Activated CD8-positive, alpha-beta memory T cell treated with anti-CD3 and anti-CD28 coated beads, Interleukin-2, amount 50 U/mL, for 1 hour (primary cell): ENCODE data around the gene STARD10.

Experiments
- DNase-seq: peaks from one replicate; pipeline ENCODE4 v3.0.0-alpha.2; 2020; ENCODE audit errors: extremely low read depth

Gene STARD10

DNA sequence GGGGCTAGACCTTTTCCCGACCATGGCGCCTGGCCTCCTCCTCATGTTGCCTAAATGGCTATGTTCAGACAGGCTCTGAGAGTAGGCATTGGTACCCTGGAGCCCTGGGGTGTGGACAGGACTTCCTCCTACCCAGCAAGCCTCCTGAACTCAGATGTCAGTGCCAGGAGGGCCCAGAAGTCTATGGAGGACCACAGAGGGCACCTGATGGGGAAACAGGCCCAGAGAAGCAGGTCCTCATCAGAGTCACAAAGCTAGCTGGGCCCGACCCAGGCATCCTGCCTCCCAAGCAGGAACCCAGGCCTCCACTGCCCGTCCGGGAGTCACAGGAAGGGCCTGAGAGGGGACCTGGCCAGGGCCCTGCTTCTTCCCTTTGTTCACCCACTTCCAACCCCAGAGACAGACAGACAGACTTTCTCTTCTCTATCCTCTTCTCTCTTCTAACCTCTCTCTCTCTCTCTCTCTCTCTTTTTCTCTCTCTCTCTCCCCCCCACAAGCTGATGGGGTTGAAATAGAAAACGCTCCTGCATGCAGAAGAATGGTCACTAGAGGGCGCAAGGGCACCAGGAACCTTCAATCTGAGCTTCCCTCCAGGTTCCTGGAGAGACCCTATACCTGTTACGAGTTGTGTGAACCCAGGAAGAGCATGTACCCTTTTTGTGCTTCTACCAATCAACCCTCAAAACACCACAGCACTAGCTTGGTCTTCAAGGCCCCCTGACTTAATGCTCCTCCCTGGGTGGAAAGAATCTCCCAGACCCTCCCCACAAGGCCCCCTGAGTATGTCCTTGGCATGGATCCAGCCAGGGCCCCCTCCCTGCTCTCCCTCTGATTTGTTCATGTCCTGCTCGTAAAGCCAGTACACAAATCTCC is 68.8 kb downstream of the STARD10 start:
- DNase-seq: peak; percentile 59

DNA sequence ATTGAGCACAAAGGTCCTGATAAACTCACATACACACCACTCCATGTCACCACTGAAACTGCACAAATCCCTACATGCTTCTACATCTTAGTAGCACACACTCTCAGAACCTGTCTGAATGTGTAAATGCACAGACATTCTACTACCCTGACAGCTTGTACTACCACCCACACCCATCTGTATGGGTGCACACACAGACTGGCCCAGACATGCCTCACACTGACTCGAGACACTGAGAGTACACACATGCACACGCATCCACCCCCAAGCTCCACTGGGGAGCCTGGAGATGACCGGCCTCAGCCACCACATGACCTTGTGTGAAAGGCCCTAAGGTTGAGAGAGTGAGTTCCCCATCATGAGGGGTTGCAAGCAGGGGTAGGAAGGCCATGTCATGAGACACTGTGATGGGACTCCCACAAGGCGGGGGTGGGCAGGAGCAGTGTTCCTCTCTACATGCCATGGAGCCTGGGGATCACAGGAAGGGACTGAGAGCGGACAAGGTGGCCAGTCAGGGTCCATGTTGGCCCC is 69.8 kb downstream of the STARD10 start:
- no peak for DNase-seq

DNA sequence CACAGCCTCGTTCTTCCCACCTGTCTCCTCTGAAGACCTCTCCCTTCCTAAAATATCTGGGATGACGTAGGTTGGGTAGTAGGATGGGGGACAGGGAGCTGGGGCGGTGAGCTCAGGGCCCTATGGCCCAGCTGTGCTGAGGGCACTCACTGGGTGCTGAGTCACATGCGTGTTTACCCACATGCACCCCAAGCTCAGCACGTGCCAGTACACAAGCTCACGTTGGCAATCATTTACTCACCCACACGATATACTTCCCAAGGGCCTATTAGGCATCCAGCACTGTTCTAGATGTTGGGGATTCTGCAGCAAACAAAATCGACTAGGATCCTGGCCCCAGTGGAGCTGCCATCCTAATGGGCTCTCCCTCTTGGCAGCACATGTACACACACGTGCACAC is 70.3 kb downstream of the STARD10 start:
- no peak for DNase-seq

DNA sequence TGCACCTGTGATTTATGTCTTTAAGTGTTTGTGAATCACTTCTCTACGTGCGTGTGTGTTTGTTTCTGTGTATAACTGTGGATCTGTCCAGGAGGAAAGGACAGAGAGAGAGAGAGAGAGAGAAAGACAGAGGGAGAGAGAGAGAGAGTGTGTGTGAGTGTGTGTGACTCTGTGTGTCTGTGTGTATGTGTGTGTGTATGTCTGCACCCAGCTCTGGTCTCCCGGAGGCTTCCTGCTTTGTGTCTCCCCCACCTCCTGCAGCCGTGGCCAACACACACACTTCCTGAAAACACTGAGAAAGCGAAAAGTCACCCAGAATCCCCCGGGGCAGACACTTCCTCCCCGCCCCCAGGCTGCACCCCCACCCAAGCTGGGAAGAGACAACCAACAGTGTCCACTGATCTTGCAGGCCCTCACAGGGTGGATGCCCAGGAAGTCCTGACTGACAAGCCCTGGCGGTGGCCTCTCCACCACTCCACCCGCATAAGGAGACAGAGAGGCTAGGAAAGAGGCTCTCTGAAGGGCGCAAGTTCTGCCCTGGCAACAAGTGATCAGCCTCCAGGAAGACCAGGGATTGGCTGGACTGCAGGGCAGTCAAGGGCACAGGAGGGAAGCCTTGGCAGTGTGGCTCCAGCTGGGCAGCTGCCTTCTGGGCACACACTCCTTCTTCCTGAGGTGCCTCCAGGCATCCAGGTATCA is 71.6 kb downstream of the STARD10 start:
- DNase-seq: peak; percentile 64

DNA sequence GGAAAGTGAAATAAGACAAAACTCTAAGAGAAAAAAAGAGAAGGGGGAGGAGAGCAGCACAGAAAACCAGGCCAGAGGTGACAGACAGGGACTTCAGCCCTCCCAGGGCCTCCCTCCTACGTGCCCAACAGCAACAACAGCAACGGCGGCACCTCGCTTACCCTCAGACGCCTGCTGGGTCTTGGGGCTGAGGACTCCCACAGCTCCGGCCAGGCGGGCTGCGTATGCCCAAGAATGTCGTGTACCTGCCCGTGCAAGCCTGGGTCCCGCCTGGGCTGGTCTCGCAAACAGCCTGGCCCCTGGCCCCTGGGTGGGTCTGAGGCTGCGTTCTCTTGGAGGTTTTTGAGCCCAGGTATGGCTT is 72.2 kb downstream of the STARD10 start:
- no peak for DNase-seq

DNA sequence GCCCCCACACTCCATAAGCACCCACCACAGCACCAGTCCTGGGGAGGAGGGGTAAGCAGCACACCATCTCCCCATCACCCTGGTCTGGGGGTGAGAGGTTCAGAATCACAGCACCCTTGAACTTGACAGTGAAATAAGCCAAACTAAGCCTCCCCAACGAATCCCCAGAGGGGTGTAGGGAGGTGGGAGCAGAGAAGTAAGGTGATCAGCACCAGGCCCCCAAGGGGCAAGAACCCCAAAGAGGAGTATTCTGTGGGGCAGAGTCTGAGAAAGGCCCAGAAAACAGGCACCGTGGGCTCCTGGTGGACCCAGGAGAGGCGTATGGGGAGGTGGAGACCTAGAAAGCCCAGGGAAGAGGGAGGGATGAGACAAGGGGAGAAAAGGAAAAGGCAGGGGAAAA is 72.6 kb downstream of the STARD10 start:
- DNase-seq: no peak

DNA sequence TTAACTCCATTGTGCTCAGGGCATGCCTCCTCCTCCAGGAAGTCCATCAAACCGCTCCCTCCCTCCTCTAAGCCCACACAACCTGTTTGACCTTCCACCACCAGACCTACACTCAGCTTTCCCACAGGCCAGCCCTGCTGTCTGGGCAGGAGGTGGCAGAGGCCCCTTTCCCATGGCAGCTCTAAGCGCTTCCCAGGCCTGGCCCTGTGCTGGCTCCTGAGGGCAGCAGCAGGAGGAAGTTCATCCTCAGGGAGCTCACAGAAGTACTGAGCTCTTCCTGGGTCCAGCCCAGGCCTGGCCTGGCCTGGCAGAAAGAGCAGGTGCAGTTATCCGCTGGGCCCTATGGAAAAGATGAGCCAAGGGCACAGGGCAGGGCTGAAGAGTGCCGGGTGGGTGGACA is 73.1 kb downstream of the STARD10 start:
- no peak for DNase-seq

DNA sequence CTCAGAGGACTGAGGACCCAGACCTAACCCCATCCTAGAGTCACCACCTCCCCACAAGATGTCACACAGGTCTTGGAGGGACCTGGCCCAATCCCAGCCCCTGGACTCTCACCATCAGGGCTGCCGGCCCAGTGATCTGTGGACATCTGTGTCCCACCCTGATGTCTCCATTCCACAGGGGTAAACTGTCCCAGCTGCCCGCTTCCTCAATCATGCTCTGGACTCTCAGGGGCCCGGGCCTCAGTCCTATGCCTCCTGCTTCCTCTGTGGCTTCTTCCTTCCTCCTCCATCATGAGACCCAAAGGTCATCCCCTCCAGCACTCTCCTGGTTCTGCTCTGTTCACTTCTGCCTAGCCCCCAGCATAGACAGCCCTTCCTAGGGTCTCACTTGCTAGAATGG is 73.8 kb downstream of the STARD10 start:
- no peak for DNase-seq

DNA sequence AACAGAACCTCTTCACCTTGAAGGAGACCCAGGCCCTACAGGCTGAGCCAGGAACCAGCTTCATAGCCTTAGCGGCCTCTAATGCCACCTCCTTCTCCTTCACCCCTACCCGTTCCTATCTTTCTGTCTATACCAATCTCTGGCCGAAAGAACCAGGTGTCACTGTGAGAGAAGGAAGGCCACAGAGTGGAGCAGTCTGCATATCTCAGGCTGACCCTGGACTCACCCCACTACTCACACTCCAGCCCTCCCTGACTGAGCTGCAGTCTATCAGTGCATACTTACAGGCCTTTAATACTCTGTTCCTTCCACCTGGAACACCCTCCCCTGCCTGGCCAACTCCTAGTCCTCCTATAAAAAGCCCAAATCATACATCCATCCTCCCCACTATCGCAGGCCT is 74.3 kb downstream of the STARD10 start:
- DNase-seq: no peak

DNA sequence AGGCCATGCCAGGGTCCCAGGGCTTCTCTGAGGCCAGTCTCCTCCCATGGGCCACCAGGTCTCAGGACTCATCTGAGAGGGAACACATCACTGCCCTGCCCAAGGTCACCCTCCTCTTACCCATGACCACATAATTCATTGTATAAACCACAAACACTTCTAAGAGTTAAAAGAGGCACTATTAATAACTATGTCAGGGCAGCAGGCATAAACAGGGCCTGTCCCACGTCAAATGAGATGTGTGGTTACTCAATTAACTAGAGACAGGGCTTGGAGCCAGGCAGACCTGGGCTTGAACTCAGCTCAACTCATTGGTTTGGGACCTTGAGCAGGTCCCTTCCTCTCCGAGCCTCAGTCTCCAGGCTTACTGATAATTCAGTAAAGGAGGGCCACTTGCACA is 74.7 kb downstream of the STARD10 start:
- no peak for DNase-seq

DNA sequence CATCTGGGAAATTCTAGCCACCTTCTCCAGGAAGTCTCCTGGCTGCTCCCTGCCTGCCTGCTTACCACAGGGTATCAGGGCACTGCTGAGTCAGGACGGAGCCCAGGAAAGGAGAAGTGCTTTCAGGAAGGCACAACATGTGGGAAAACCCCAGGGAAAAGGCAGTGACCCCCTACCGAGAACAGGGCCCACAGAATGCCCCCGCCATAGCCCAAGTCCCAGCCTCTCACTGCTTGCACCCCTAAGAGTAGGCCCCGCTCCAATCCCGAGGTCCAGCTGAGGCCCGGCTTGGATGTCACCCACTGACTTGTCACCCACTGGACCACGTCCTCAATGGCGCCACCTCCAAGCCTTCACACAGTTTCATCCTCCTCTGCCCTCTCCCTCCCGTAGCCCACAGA is 75.7 kb downstream of the STARD10 start:
- no peak for DNase-seq

DNA sequence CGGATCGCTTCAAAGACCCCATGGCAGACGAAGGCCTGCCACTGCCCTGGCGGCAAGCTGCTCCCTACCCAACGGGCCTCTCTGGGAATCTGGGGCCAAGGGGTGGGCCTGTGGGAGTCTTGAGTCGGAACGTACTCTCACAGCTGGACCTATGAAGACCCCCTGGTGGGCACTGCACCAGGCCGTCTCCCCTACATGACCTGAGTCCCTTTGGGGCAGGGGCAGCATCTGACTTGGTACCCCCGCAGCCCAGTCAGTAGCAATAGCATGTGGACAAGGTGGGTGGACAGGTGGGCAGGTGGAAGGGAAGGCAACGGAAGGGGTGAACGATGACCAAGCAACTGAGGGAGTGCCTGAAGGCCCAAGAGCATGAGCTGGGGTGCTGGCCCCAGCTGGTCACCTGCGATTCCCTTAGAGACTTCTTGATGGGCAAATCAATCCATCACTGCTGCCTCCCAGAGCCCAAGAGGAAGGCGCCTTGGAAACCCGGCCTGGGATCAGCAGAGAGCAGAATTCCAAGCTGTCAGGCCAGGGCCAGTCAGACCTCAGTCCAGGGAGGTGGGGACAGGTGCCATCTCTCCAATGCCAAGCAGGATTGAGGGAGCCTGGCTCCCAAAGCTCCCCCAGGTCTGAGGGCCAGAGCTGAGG is 76.9 kb downstream of the STARD10 start:
- no peak for DNase-seq

DNA sequence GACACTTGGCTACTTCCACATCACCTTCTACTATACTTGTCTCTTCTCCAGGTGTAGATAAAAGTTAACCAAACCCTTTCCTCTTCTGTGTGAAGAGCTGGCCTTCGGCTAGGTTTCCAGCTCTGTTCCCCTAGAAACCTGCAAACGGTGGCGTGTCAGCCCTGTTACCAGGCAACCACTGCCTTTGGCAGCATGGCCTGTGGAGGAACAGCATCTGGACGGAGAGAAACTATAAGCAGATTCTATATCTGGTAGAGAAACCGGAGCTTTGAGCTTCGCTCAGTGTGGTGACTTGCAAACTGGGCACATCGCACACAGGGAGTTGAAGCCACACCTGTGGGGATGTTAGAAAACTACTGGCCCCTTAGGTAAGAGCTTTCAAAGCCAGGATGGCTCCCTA is 77.6 kb downstream of the STARD10 start:
- no peak for DNase-seq

DNA sequence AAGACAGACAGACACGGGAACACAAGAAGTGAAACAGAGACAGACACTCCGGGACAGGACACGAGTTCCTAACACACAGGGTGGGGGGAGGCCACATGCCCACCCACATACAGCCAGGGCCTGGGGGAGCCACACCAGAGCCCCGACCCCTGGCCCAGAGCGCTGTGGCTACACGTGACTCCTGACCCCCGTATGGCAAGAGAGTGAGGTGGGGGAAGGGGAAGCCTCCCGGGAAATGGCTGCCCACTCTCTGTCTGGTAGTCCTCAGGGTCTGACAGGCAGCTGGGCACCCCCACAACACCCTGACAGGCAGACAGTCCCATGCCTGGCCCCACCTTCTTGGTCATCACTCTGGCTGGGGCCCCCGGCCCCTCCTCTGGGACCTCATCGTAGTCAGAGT is 81.0 kb downstream of the STARD10 start:
- no peak for DNase-seq

DNA sequence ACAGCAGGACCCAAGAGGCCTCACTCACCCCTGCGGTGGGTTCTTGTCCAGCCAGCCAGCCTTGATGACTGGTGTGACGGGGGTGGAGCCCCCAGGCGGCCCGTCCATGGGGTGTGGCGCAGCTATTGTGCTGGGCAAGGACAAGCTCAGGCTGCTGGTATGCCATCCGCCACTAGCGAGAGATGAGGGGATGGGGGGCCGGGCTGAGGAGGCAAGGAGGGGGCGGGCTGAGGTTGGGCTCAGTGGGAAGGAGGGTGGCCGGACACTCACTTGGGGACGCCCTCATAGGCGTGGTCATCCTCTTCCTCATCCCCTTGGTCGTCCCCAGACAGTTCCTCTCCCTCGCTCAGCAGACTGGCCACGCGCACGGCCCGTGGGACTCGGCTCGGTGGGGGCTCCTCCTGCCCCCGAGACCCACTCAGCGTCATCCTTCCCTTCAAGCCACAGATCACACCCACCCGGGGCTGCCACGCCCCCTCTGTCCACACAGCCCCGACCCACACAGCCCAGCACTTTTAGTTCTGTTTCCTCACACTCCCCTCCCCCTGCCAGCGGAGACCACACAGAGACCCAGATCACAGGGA is 81.6 kb downstream of the STARD10 start:
- no peak for DNase-seq

DNA sequence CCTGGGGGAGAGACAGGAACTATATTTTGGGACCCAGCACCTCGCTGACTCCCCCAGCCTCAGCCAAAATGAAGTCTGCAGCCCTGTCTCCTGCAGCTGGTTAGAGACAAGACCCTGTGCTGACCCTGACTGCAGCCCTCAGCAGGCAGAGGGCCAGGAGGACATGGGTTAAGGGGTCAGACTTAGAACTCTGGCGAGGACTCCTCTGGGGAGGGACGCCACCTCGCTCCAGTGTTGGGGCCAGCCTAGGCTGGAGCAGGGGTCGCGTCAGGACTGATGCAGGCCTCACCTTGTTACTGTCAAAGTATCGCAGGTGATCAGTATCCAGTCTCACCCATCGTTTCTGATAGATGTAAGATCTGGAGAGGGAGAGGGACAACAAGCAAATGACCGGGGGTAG is 82.7 kb downstream of the STARD10 start:
- no peak for DNase-seq

DNA sequence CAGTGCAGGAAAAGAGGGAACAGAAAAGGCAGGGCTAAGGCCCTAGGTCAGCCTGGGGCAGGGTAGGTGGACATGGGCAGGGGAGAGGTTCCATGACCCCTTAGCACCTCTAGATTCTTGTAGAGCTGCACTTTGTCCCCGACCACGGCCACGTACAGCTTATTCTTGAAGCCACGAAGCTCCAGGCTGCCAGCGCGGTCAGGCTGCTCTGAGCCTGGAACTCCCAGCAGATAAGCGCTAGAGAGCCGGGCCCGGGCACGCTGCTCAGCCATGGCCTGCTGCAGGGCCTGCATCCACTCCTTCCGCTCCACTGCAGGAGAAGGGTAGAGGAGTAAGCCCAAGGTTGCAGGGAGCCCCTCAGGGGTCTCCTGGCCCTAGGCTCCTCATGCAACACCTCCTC is 83.6 kb downstream of the STARD10 start:
- DNase-seq: no peak

DNA sequence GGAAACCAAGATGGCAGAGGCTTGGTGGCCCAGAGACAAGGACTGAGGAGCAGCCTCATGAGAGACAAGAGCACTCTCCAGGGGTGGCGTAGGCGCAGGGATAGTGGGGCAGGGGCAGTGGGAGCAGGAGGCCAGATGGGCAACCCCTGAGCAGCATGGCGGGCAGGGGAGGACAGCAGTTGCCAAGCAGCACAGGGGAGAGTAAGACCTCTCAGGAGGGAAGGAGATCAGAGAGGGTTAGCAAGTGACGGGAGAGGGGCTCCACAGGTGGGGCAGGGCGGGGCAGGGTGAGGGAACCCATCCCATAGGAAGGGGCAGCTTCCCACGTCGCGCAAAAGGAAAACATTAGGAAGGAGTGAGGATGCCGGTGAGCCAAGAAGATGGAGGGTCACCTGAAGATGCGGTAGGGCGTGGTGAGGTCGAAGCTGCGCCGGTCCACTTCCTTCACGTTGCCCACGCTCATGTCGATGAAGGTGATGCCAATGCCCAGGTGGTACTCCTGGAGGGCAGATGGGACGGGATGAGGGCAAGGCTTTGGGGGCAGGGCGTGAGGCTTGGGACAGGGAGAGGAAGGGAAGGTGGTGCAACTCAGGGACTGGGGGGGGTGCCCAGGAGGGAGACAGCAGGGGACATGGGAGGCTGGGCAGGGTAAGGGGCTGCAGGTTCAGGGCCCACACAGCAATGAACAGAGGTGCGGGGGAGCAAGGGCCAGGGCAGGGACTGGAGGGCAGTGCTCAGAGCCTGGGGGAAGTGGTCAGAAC is 84.2 kb downstream of the STARD10 start:
- no peak for DNase-seq

DNA sequence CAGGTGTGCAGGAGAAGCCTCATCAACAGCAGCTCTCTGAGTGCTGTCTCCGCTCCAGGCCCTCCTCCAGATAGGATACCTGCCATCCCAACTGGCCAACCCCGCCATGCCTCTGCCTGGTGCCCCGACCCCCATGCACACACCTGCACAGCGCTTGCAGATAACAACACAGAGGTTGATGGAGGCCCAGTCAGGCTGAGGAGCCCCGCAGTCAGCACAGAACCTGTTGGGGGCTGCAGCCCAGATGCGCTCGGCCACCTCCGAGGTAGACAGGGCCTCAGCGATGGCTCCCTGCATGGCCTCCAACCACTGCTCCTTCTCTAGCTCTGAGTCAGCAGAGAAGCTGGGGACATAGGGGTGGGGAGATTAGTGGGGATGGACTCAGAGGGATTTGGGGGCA is 86.8 kb downstream of the STARD10 start:
- no peak for DNase-seq

DNA sequence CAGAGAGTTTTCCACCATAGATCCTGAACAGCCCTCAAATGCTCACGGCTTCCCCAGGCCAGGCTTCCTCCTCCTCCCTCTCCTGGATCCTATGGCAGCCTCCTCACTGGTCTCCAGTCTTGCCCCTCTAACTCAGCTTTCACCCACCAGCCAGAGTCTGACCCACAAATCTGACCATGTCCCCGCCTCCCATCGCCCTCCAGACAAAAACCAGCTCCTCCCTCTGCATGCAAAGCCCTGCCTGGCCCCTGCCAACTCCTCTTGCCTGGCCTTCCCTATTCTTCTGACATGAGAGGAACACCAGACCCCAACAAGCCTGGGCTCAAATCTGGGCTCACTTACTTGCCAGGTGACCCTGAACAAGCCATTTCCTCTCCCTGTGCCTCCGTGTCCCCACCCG is 87.3 kb downstream of the STARD10 start:
- DNase-seq: no peak
